ENCODE measurements around the gene CTTN.
A peak's percentile ranks its signal among the peaks of the same experiment; 100 is the strongest.

The CTTN gene

GRCh38 chr11:70359451-70360205, 38.7 kb upstream of the CTTN start:
- Histone ChIP-seq H3K9me3 (no peaks in the 10 kb centered on the region), H4K20me1 (peaks cover 95% of the 10 kb centered on the region), H3K27me3 (0 out of 2 replicates have a peak, but pooled peaks cover 4% of the 10 kb centered on the region), H3K36me3 (peaks cover 98% of the 10 kb centered on the region), H3K4me1 (peaks cover 23% of the 10 kb centered on the region), H3K9ac (no peak overlapping the region), H3K27ac (no peak overlapping the region), H3K4me3 (no peak overlapping the region), H3K4me2 (peak overlapping the region; percentile 16)
- no peak for TF ChIP-seq Cebpa-rat (IDR thresholded peaks at IDR 0.05)

GRCh38 chr11:70360211-70360610, 38.1 kb upstream of the CTTN start:
- Histone ChIP-seq H3K4me2 (peak overlapping the region; percentile 16), H3K4me1 (peaks cover 28% of the 10 kb centered on the region), H3K27ac (no peak overlapping the region), H3K4me3 (no peak overlapping the region), H3K36me3 (peaks cover 93% of the 10 kb centered on the region), H3K9ac (no peak overlapping the region), H3K9me3 (no peaks in the 10 kb centered on the region), H3K27me3 (0 out of 2 replicates have a peak, but pooled peaks cover 4% of the 10 kb centered on the region), H4K20me1 (peaks cover 99% of the 10 kb centered on the region)
- no peak for TF ChIP-seq Cebpa-rat (IDR thresholded peaks at IDR 0.05)

- Histone ChIP-seq H3K4me2 (peak overlapping the region; percentile 78), H3K4me3 (no peak overlapping the region), H4K20me1 (peaks cover 98% of the 10 kb centered on the region), H3K4me1 (peaks cover 42% of the 10 kb centered on the region), H3K36me3 (peaks cover 69% of the 10 kb centered on the region), H3K27me3 (peaks cover 4% of the 10 kb centered on the region; the same call in 1 of the 2 replicates), H3K27ac (no peak overlapping the region), H3K9ac (no peak overlapping the region), H3K9me3 (peaks cover 10% of the 10 kb centered on the region)
- TF ChIP-seq Cebpa-rat (IDR thresholded peaks at IDR 0.05), result no peak
Measured at GRCh38 chr11:70364178-70364577, 34.2 kb upstream of the CTTN start.

DNA sequence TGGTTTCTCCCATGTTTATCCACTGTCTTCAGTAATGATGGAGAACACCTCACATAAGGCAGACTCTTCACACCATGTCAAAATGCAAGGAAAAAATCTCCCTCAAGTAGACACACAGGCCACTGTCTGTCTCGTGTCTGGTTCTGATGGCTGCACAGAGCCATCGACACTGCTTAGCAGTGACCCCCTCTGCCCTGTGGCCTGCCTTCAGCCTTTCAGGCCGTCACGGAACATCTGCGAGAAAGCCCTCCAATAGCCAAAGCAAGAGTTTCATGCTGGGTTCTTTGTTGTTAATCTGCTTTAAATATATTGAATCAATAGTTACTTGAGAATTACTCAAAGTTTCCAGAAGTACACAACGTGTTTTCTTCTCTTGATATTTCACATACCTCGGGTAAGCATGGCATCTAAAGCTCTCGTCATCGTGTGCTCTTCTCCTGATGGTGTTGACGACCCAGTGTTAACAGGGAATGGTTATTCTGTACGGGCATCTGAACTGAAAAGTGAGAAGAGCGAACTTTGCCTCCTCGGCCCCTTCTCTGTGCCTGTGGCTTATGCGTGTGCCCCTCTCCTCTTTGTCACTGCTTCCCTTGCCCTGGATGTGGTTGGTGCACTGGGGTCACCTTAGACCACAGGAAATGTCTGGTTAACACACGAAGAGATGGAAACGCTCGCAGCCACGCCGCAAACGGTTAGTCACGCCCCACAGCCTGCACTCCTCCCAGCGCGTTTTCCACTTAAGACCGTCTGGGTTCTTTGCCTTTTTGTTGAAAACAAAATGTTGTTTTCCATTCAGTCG, 33.4 kb upstream of the CTTN start:
- no peak overlapping the region for H3K9ac ChIP-seq
- H4K20me1 ChIP-seq, result peaks cover 96% of the 10 kb centered on the region
- H3K4me2 ChIP-seq, result peak overlapping the region; percentile 78
- H3K4me3 ChIP-seq, result no peak overlapping the region
- peaks cover 37% of the 10 kb centered on the region for H3K4me1 ChIP-seq
- no peak overlapping the region for H3K27ac ChIP-seq
- no peak for TF ChIP-seq Cebpa-rat (IDR thresholded peaks at IDR 0.05)
- H3K36me3 ChIP-seq, result peaks cover 61% of the 10 kb centered on the region
- peaks cover 10% of the 10 kb centered on the region for H3K9me3 ChIP-seq
- peaks cover 4% of the 10 kb centered on the region; the same call in 1 of the 2 replicates for H3K27me3 ChIP-seq

- Histone ChIP-seq H3K4me3 (no peak overlapping the region), H3K4me1 (peaks cover 31% of the 10 kb centered on the region), H3K4me2 (peak overlapping the region; percentile 78), H3K9ac (no peak overlapping the region), H3K36me3 (peaks cover 59% of the 10 kb centered on the region), H3K27me3 (peaks cover 4% of the 10 kb centered on the region; the same call in 1 of the 2 replicates), H3K27ac (no peak overlapping the region), H3K9me3 (peaks cover 12% of the 10 kb centered on the region), H4K20me1 (peaks cover 90% of the 10 kb centered on the region)
- no peak for TF ChIP-seq Cebpa-rat (IDR thresholded peaks at IDR 0.05)
Measured at GRCh38 chr11:70365544-70365927, 32.8 kb upstream of the CTTN start.

DNA sequence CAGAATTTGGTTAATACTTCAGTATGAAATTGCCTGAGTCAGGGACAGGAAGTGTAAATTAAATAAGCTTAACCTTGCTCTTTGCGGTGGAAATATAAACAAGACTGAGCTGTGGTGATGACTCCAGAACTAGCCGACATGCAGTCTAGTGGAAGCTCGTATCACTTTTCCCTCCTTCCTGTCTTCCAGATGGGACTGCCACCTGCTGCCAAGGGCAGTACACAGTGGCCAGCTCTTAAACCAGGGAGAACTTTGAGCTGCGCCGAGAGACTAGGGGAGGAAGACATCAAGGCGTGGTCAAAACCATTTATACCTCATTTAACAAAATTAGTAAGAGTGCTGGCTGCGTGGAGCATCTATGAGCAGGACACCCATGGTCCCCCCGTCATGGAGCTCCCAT, 31.3 kb upstream of the CTTN start:
- no peak for TF ChIP-seq Cebpa-rat (IDR thresholded peaks at IDR 0.05)
- peaks cover 31% of the 10 kb centered on the region for H3K4me1 ChIP-seq
- peaks cover 79% of the 10 kb centered on the region for H4K20me1 ChIP-seq
- H3K27ac ChIP-seq, result no peak overlapping the region
- peaks cover 19% of the 10 kb centered on the region for H3K9me3 ChIP-seq
- no peak overlapping the region for H3K4me3 ChIP-seq
- H3K36me3 ChIP-seq, result peaks cover 50% of the 10 kb centered on the region
- H3K9ac ChIP-seq, result no peak overlapping the region
- peaks cover 4% of the 10 kb centered on the region; the same call in 1 of the 2 replicates for H3K27me3 ChIP-seq
- H3K4me2 ChIP-seq, result peak overlapping the region; percentile 1; the same call in 1 of the 2 replicates

DNA sequence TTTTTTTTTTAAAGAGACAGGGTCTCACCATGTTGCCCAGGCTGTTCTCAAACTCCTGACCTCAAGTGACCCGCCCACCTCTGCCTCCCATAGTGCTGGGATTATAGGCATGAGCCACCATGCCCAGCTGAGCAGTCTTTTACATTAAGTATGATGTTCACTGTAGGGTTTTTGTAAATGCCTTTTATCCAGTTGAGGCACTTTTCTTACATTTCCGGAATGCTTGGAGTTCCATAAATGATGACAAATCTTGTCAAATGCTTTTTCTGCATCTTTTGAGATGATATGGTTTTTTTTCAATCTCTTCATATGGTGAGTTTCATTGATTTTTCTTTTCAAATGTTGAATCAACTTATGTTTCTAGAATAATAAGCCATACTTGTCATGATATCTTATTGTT, 29.4 kb upstream of the CTTN start:
- Histone ChIP-seq H4K20me1 (peaks cover 71% of the 10 kb centered on the region), H3K4me1 (peaks cover 26% of the 10 kb centered on the region), H3K4me2 (no peak overlapping the region), H3K9me3 (peaks cover 19% of the 10 kb centered on the region), H3K4me3 (no peak overlapping the region), H3K36me3 (peaks cover 50% of the 10 kb centered on the region), H3K27ac (no peak overlapping the region), H3K9ac (no peak overlapping the region), H3K27me3 (no peaks in the 10 kb centered on the region; the same call in 1 of the 2 replicates)
- TF ChIP-seq Cebpa-rat (IDR thresholded peaks at IDR 0.05), result no peak

GRCh38 chr11:70371241-70371640, 27.1 kb upstream of the CTTN start:
- no peak overlapping the region for H3K9ac ChIP-seq
- H3K27me3 ChIP-seq, result no peaks in the 10 kb centered on the region; the same call in 1 of the 2 replicates
- H3K4me1 ChIP-seq, result peaks cover 3% of the 10 kb centered on the region; the same call in 1 of the 2 replicates
- no peak overlapping the region for H3K4me3 ChIP-seq
- no peak overlapping the region for H3K27ac ChIP-seq
- H3K4me2 ChIP-seq, result no peak overlapping the region
- TF ChIP-seq Cebpa-rat (IDR thresholded peaks at IDR 0.05), result no peak
- peaks cover 19% of the 10 kb centered on the region for H3K9me3 ChIP-seq
- peaks cover 67% of the 10 kb centered on the region for H3K36me3 ChIP-seq
- H4K20me1 ChIP-seq, result peaks cover 48% of the 10 kb centered on the region

DNA sequence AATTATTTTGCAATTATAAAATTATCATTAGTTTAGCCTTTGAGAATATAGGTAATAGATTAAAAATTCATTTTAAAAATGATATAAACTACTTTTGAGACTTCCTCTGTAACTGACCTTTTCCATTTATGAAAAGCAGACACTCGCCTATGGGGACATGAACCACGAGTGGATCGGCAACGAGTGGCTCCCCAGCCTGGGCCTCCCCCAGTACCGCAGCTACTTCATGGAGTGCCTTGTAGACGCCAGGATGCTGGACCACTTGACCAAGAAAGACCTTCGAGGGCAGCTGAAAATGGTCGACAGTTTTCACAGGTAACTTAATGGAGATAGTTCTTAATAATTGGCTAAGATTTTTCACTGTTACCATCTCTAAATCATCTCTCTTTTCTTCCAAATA, 26.3 kb upstream of the CTTN start:
- H3K4me3 ChIP-seq, result no peak overlapping the region
- no peak overlapping the region for H3K9ac ChIP-seq
- no peak for TF ChIP-seq Cebpa-rat (IDR thresholded peaks at IDR 0.05)
- no peak overlapping the region for H3K27ac ChIP-seq
- peaks cover 41% of the 10 kb centered on the region for H4K20me1 ChIP-seq
- H3K4me2 ChIP-seq, result no peak overlapping the region
- H3K9me3 ChIP-seq, result peaks cover 19% of the 10 kb centered on the region
- H3K27me3 ChIP-seq, result no peaks in the 10 kb centered on the region
- H3K36me3 ChIP-seq, result peaks cover 70% of the 10 kb centered on the region
- no peaks in the 10 kb centered on the region for H3K4me1 ChIP-seq

GRCh38 chr11:70376621-70377020, 21.7 kb upstream of the CTTN start:
- TF ChIP-seq Cebpa-rat (IDR thresholded peaks at IDR 0.05), result no peak
- H3K36me3 ChIP-seq, result peaks cover 97% of the 10 kb centered on the region

More at GRCh38 chr11:70376621-70377020, 21.7 kb upstream of the CTTN start:
- H3K9ac ChIP-seq, result no peak overlapping the region
- no peak overlapping the region for H3K4me2 ChIP-seq
- no peaks in the 10 kb centered on the region for H3K4me1 ChIP-seq
- H4K20me1 ChIP-seq, result peaks cover 21% of the 10 kb centered on the region
- H3K9me3 ChIP-seq, result no peaks in the 10 kb centered on the region
- H3K27ac ChIP-seq, result no peak overlapping the region
- no peak overlapping the region for H3K4me3 ChIP-seq
- H3K27me3 ChIP-seq, result no peaks in the 10 kb centered on the region
